DMS53 treated with DMSO at 0.1 percent for 48 hours (cell line): ENCODE results near the gene CFLAR.
"Not testable (repeated sequence)": the region's sequence is repeated elsewhere in the genome, so short reads cannot be mapped to it uniquely, and the experiment has no call there.

ENCODE experiments used
- DNase-seq: peaks from one replicate; lab custom pipeline; 2025; ENCODE audit not compliant: unreplicated experiment; lab: John Stamatoyannopoulos, UW

CFLAR gene

GRCh38 chr2:201118121-201118960 is 2.4 kb downstream of the CFLAR start:
- DNase-seq: no peak

- no peak for DNase-seq
These were observed 3.2 kb downstream of the CFLAR start for GRCh38 chr2:201118961-201119854.

- DNase-seq: no peak
These were observed 6.3 kb downstream of the CFLAR start for GRCh38 chr2:201122276-201122675.

- no peak for DNase-seq
These were observed 10.6 kb downstream of the CFLAR start for GRCh38 chr2:201126308-201127151.

- no peak for DNase-seq
These were observed 11.2 kb downstream of the CFLAR start for GRCh38 chr2:201127152-201127511.

- no peak for DNase-seq
These were observed 11.6 kb downstream of the CFLAR start for GRCh38 chr2:201127570-201127969.

- DNase-seq: no peak
These were observed 12.1 kb downstream of the CFLAR start for GRCh38 chr2:201128033-201128432.

GRCh38 chr2:201128933-201129505 is 13.1 kb downstream of the CFLAR start:
- DNase-seq: no peak

GRCh38 chr2:201130524-201131186 is 14.7 kb downstream of the CFLAR start:
- no peak for DNase-seq

GRCh38 chr2:201132518-201132917 is 16.6 kb downstream of the CFLAR start:
- DNase-seq: no peak

GRCh38 chr2:201135386-201135785 is 19.4 kb downstream of the CFLAR start:
- DNase-seq: no peak

GRCh38 chr2:201136889-201137321 is 20.9 kb downstream of the CFLAR start:
- no peak for DNase-seq

- no peak for DNase-seq
These were observed 21.8 kb downstream of the CFLAR start for GRCh38 chr2:201137505-201138400.

GRCh38 chr2:201138401-201138970 is 22.5 kb downstream of the CFLAR start:
- DNase-seq: no peak

- DNase-seq: not testable (repeated sequence)
These were observed 23.2 kb downstream of the CFLAR start for GRCh38 chr2:201138986-201139781.

- DNase-seq: no peak
These were observed 24.1 kb downstream of the CFLAR start for GRCh38 chr2:201139836-201140604.
